ENCODE measurements around the gene FAT1.

DNA sequence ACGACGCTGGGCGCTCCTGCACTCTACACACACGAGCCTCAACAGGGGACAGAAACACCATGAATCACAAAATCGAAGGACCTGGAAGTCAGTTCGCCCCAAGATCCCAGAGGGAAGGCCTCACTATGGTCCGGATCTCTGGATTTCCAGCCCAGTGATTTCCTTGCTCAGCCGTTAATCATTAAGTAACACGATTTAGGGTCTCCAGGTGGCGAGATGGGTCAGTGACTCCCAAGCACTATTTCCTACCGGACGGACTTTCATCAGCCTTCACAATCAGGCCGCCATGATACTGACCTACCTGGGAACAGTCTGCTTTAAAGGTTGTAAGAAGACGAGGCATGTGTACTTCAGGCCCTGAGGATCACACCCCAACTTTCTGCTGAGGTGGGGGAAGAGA, 63.7 kb downstream of the FAT1 start:
- no peak for TF ChIP-seq POLR2AphosphoS5 (IDR thresholded peaks at IDR 0.05)
- TF ChIP-seq, protein P1, sequence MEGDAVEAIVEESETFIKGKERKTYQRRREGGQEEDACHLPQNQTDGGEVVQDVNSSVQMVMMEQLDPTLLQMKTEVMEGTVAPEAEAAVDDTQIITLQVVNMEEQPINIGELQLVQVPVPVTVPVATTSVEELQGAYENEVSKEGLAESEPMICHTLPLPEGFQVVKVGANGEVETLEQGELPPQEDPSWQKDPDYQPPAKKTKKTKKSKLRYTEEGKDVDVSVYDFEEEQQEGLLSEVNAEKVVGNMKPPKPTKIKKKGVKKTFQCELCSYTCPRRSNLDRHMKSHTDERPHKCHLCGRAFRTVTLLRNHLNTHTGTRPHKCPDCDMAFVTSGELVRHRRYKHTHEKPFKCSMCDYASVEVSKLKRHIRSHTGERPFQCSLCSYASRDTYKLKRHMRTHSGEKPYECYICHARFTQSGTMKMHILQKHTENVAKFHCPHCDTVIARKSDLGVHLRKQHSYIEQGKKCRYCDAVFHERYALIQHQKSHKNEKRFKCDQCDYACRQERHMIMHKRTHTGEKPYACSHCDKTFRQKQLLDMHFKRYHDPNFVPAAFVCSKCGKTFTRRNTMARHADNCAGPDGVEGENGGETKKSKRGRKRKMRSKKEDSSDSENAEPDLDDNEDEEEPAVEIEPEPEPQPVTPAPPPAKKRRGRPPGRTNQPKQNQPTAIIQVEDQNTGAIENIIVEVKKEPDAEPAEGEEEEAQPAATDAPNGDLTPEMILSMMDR (IDR thresholded peaks at IDR 0.05) = no peak
